ENCODE measurements around the gene CAMK2N2.
"Not testable (repeated sequence)": the region's sequence is repeated elsewhere in the genome, so short reads cannot be mapped to it uniquely, and the experiment has no call there.

The CAMK2N2 gene

GRCh38 chr3:184277366-184277765 lies 16.0 kb upstream of the CAMK2N2 start:
- in situ Hi-C loops (cut with HindIII; ENCODE audit: low pct_ligation_motif_present, low pct_unique_long_range_greater_than_20kb, low sequenced_read_pairs): no loop called here
- no peak for DNase-seq

- no peak for DNase-seq
- in situ Hi-C loops (cut with HindIII; ENCODE audit: low pct_ligation_motif_present, low pct_unique_long_range_greater_than_20kb, low sequenced_read_pairs): no loop called here
These were observed 14.9 kb upstream of the CAMK2N2 start, which contains the start of gene ECE2 for GRCh38 chr3:184275961-184276910. TSS of gene ECE2 (plus strand) at chr3:184276022. CDS start at chr3:184276154, 132 bp downstream.

- in situ Hi-C loops (cut with HindIII; ENCODE audit: low pct_ligation_motif_present, low pct_unique_long_range_greater_than_20kb, low sequenced_read_pairs): no loop called here
- DNase-seq: no peak
These were observed 14.0 kb upstream of the CAMK2N2 start for GRCh38 chr3:184275381-184275701.

- DNase-seq: no peak
- in situ Hi-C loops (cut with HindIII; ENCODE audit: low pct_ligation_motif_present, low pct_unique_long_range_greater_than_20kb, low sequenced_read_pairs): no loop called here
These were observed 10.9 kb upstream of the CAMK2N2 start for GRCh38 chr3:184272269-184272668.

GRCh38 chr3:184267249-184267648 lies 5.9 kb upstream of the CAMK2N2 start:
- in situ Hi-C loops (cut with HindIII; ENCODE audit: low pct_ligation_motif_present, low pct_unique_long_range_greater_than_20kb, low sequenced_read_pairs): not testable (repeated sequence)

GRCh38 chr3:184262764-184263179 lies 1.4 kb upstream of the CAMK2N2 start:
- in situ Hi-C loops (cut with HindIII; ENCODE audit: low pct_ligation_motif_present, low pct_unique_long_range_greater_than_20kb, low sequenced_read_pairs): no loop called here

More at GRCh38 chr3:184267249-184267648, 5.9 kb upstream of the CAMK2N2 start:
- not testable (repeated sequence) for DNase-seq

GRCh38 chr3:184261854-184262763 lies 756 bp upstream of the CAMK2N2 start:
- DNase-seq: peak; percentile 33

More at GRCh38 chr3:184262764-184263179, 1.4 kb upstream of the CAMK2N2 start:
- DNase-seq: no peak

GRCh38 chr3:184260724-184261269 lies 556 bp downstream of the CAMK2N2 start:
- no peak for DNase-seq
- in situ Hi-C loops (cut with HindIII; ENCODE audit: low pct_ligation_motif_present, low pct_unique_long_range_greater_than_20kb, low sequenced_read_pairs): no loop called here

More at GRCh38 chr3:184261854-184262763, 756 bp upstream of the CAMK2N2 start:
- in situ Hi-C loops (cut with HindIII; ENCODE audit: low pct_ligation_motif_present, low pct_unique_long_range_greater_than_20kb, low sequenced_read_pairs): no loop called here

GRCh38 chr3:184259878-184260723 lies 1.3 kb downstream of the CAMK2N2 start:
- in situ Hi-C loops (cut with HindIII; ENCODE audit: low pct_ligation_motif_present, low pct_unique_long_range_greater_than_20kb, low sequenced_read_pairs): no loop called here
- peak; percentile 39 for DNase-seq

- DNase-seq: no peak
- in situ Hi-C loops (cut with HindIII; ENCODE audit: low pct_ligation_motif_present, low pct_unique_long_range_greater_than_20kb, low sequenced_read_pairs): no loop called here
These were observed 1.9 kb downstream of the CAMK2N2 start for GRCh38 chr3:184259396-184259877.

- in situ Hi-C loops (cut with HindIII; ENCODE audit: low pct_ligation_motif_present, low pct_unique_long_range_greater_than_20kb, low sequenced_read_pairs): no loop called here
- DNase-seq: no peak
These were observed 2.4 kb downstream of the CAMK2N2 start for GRCh38 chr3:184258926-184259325.

GRCh38 chr3:184257083-184257915 lies 4.1 kb downstream of the CAMK2N2 start:
- in situ Hi-C loops (cut with HindIII; ENCODE audit: low pct_ligation_motif_present, low pct_unique_long_range_greater_than_20kb, low sequenced_read_pairs): no loop called here
- no peak for DNase-seq

- in situ Hi-C loops (cut with HindIII; ENCODE audit: low pct_ligation_motif_present, low pct_unique_long_range_greater_than_20kb, low sequenced_read_pairs): no loop called here
- no peak for DNase-seq
These were observed 5.9 kb downstream of the CAMK2N2 start for GRCh38 chr3:184255291-184256039.

GRCh38 chr3:184250167-184250828 lies 11.1 kb downstream of the CAMK2N2 start:
- peak; percentile 90 for DNase-seq
- in situ Hi-C loops (cut with HindIII; ENCODE audit: low pct_ligation_motif_present, low pct_unique_long_range_greater_than_20kb, low sequenced_read_pairs): no loop called here

GRCh38 chr3:184249412-184250166 lies 11.8 kb downstream of the CAMK2N2 start, which contains the start of gene EEF1AKMT4:
TSS of gene EEF1AKMT4 (plus strand) at chr3:184249672. CDS start at chr3:184249695, 23 bp downstream.
- in situ Hi-C loops (cut with HindIII; ENCODE audit: low pct_ligation_motif_present, low pct_unique_long_range_greater_than_20kb, low sequenced_read_pairs): no loop called here
- peak; percentile 94 for DNase-seq

Measured in ACHN (cell line).